BE2C (cell line): ENCODE results near the gene TUBB8.
"Not testable (repeated sequence)": the region's sequence is repeated elsewhere in the genome, so short reads cannot be mapped to it uniquely, and the experiment has no call there.

Source experiments
- DNase-seq: peaks from one replicate; pipeline ENCODE4 v3.0.0-alpha.2; 2020
- H3K27me3 ChIP-seq: fragments of 250-450 bp; sonication (Bioruptor Pico); 2 replicates; pipeline ENCODE4 v1.5.1; 2020; ENCODE audit warnings: mild to moderate bottlenecking
- H3K36me3 ChIP-seq: fragments of 250-450 bp; sonication (Bioruptor Pico); 2 replicates; pipeline ENCODE4 v1.5.1; 2020; ENCODE audit warnings: mild to moderate bottlenecking
- H3K4me1 ChIP-seq: fragments of 250-450 bp; sonication (Bioruptor Pico); 2 replicates; pipeline ENCODE4 v1.5.1; 2020
- H3K4me3 ChIP-seq: 2 replicates; pipeline ENCODE4 v1.5.1; 2011; ENCODE audit warnings: low read depth, low read length
- H3K9me3 ChIP-seq: fragments of 250-450 bp; sonication (Bioruptor Pico); 2 replicates; pipeline ENCODE4 v1.5.1; 2020
- CTCF ChIP-seq: IDR thresholded peaks from 2 replicates; pipeline ENCODE4 v1.5.1; 2012; ENCODE audit warnings: mild to moderate bottlenecking, low read depth, low read length

The TUBB8 gene

GRCh38 chr10:73543-74265 is 24.6 kb upstream of the TUBB8 start:
- peak; percentile 67 for TF ChIP-seq CTCF
- peak; percentile 57 for DNase-seq
- not testable (repeated sequence) for H3K4me1 ChIP-seq, H3K27me3 ChIP-seq, H3K9me3 ChIP-seq, H3K36me3 ChIP-seq
- H3K4me3 ChIP-seq, result peak overlapping the region; percentile 31

- H3K4me1 ChIP-seq, H3K36me3 ChIP-seq, DNase-seq, H3K9me3 ChIP-seq, H3K27me3 ChIP-seq, H3K4me3 ChIP-seq: not testable (repeated sequence)
Measured at GRCh38 chr10:68156-68555, 19.1 kb upstream of the TUBB8 start.

- H3K4me1 ChIP-seq, H3K9me3 ChIP-seq, H3K4me3 ChIP-seq, H3K36me3 ChIP-seq, H3K27me3 ChIP-seq, DNase-seq: not testable (repeated sequence)
Measured at GRCh38 chr10:49926-50325, 830 bp upstream of the TUBB8 start.

GRCh38 chr10:47864-48263 is 1.2 kb downstream of the TUBB8 start:
- not testable (repeated sequence) for H3K9me3 ChIP-seq, H3K27me3 ChIP-seq, H3K4me3 ChIP-seq, DNase-seq, H3K4me1 ChIP-seq, H3K36me3 ChIP-seq

- not testable (repeated sequence) for H3K27me3 ChIP-seq, H3K4me1 ChIP-seq, H3K36me3 ChIP-seq, DNase-seq, H3K9me3 ChIP-seq, H3K4me3 ChIP-seq
Measured at GRCh38 chr10:13315-13635, 35.8 kb downstream of the TUBB8 start.

GRCh38 chr10:12444-13314 is 36.4 kb downstream of the TUBB8 start:
- not testable (repeated sequence) for H3K4me3 ChIP-seq, DNase-seq, H3K36me3 ChIP-seq, H3K9me3 ChIP-seq, H3K27me3 ChIP-seq, H3K4me1 ChIP-seq

GRCh38 chr10:11260-11659 is 37.8 kb downstream of the TUBB8 start:
- H3K4me3 ChIP-seq, H3K27me3 ChIP-seq, DNase-seq, H3K36me3 ChIP-seq, H3K4me1 ChIP-seq, H3K9me3 ChIP-seq: not testable (repeated sequence)

- not testable (repeated sequence) for H3K4me1 ChIP-seq, H3K4me3 ChIP-seq, DNase-seq, H3K9me3 ChIP-seq, H3K36me3 ChIP-seq, H3K27me3 ChIP-seq
Measured at GRCh38 chr10:10261-10971, 38.7 kb downstream of the TUBB8 start.
